Mesendoderm (in vitro differentiated cells): ENCODE data around the gene RAP2B.

Experiments used
- DNase-seq: peaks from one replicate; pipeline ENCODE4 v3.0.0; 2013
- H2AK5ac ChIP-seq: 2 replicates; pipeline ENCODE4 v1.6.1; 2013; ENCODE audit warnings: low read length, inconsistent platforms
- H2BK120ac ChIP-seq: 2 replicates; pipeline ENCODE4 v1.6.1; 2013; ENCODE audit warnings: low read depth, mild to moderate bottlenecking, low read length, moderate library complexity, mixed read lengths
- H2BK15ac ChIP-seq: replicated peaks from 2 replicates; pipeline ENCODE4 v1.6.1; 2013; ENCODE audit warnings: low read depth, mild to moderate bottlenecking, moderate library complexity
- H2BK5ac ChIP-seq: 2 replicates; pipeline ENCODE4 v1.6.1; 2013; ENCODE audit warnings: low read length, inconsistent platforms
- H3K18ac ChIP-seq: 2 replicates; pipeline ENCODE4 v1.6.1; 2013; ENCODE audit warnings: mild to moderate bottlenecking, low read length, mixed read lengths
- H3K23ac ChIP-seq: one replicate; pipeline ENCODE4 v1.6.1; 2013; ENCODE audit warnings: low read length
- H3K27ac ChIP-seq: 2 replicates; pipeline ENCODE4 v1.5.1; 2013; ENCODE audit warnings: low read depth, mild to moderate bottlenecking, inconsistent platforms, low read length, moderate library complexity
- H3K27me3 ChIP-seq: 2 replicates; pipeline ENCODE4 v1.6.1; 2013; ENCODE audit warnings: low read length, control low read depth, mild to moderate bottlenecking, inconsistent platforms; ENCODE audit not compliant: insufficient read depth, poor library complexity
- H3K36me3 ChIP-seq: 2 replicates; pipeline ENCODE4 v1.6.1; 2013; ENCODE audit warnings: low read length, inconsistent platforms; ENCODE audit not compliant: control insufficient read depth, insufficient read depth
- H3K4ac ChIP-seq: one replicate; pipeline ENCODE4 v1.6.1; 2013; ENCODE audit warnings: low read depth, mild to moderate bottlenecking, low read length, moderate library complexity
- H3K4me1 ChIP-seq: 2 replicates; pipeline ENCODE4 v1.6.1; 2013; ENCODE audit warnings: low read depth, low read length, inconsistent platforms; ENCODE audit not compliant: control insufficient read depth
- H3K4me2 ChIP-seq: 2 replicates; pipeline ENCODE4 v1.6.1; 2013; ENCODE audit warnings: low read length
- H3K4me3 ChIP-seq: 2 replicates; pipeline ENCODE4 v1.5.1; 2013; ENCODE audit warnings: mild to moderate bottlenecking, low read length
- H3K56ac ChIP-seq: one replicate; pipeline ENCODE4 v1.6.1; 2013; ENCODE audit warnings: low read length
- H3K79me1 ChIP-seq: 2 replicates; pipeline ENCODE4 v1.6.1; 2013; ENCODE audit warnings: low read length, inconsistent platforms
- H3K79me2 ChIP-seq: 2 replicates; pipeline ENCODE4 v1.6.1; 2013; ENCODE audit warnings: mild to moderate bottlenecking, low read length; ENCODE audit not compliant: control insufficient read depth, insufficient read depth
- H3K9ac ChIP-seq: 2 replicates; pipeline ENCODE4 v1.6.1; 2013; ENCODE audit warnings: low read length, inconsistent platforms
- H4K5ac ChIP-seq: one replicate; pipeline ENCODE4 v1.6.1; 2013; ENCODE audit warnings: low read length
- H4K8ac ChIP-seq: one replicate; pipeline ENCODE4 v1.6.1; 2013; ENCODE audit warnings: low read depth, mild to moderate bottlenecking, control low read depth, low read length, moderate library complexity
- WGBS: extraction: QIAGEN DNeasy Blood & Tissue Kit; methylation state at CpG from one replicate; pipeline ENCODE4 v1.1.7; 2013; ENCODE audit warnings: low lambda C conversion rate, missing lambda C conversion rate; ENCODE audit not compliant: insufficient coverage; ENCODE audit errors: extremely low coverage; 5-methylcytosine and 5-hydroxymethylcytosine counted together

Gene RAP2B

GRCh38 chr3:153162513-153163392 lies 727 bp downstream of the RAP2B start:
- H3K4me1 ChIP-seq, result peaks cover 3% of the 10 kb centered on the region
- H4K8ac ChIP-seq, result no peak overlapping the region
- peak overlapping the region; percentile 20 for H3K4me2 ChIP-seq
- no peak overlapping the region for H2AK5ac ChIP-seq
- peak; percentile 59 for DNase-seq
- peaks cover 5% of the 10 kb centered on the region for H3K79me1 ChIP-seq
- H3K27ac ChIP-seq, result peak overlapping the region; percentile 77
- H3K4ac ChIP-seq, result peak overlapping the region; percentile 73
- H3K56ac ChIP-seq, result peak overlapping the region; percentile 95
- whole genome bisulfite sequencing, result no CpG with 5 or more reads among the region's 86 CpGs
- no peaks in the 10 kb centered on the region for H3K36me3 ChIP-seq
- H2BK15ac ChIP-seq, result no peak overlapping the region
- peak overlapping the region; percentile 87 for H3K4me3 ChIP-seq
- peak overlapping the region; percentile 81 for H3K23ac ChIP-seq
- no peaks in the 10 kb centered on the region for H3K27me3 ChIP-seq
- no peak overlapping the region for H4K5ac ChIP-seq
- H2BK5ac ChIP-seq, result peak overlapping the region; percentile 18
- no peak overlapping the region for H2BK120ac ChIP-seq
- peak overlapping the region; percentile 63 for H3K18ac ChIP-seq
- peak overlapping the region; percentile 95 for H3K9ac ChIP-seq
- peaks cover 36% of the 10 kb centered on the region for H3K79me2 ChIP-seq

DNA sequence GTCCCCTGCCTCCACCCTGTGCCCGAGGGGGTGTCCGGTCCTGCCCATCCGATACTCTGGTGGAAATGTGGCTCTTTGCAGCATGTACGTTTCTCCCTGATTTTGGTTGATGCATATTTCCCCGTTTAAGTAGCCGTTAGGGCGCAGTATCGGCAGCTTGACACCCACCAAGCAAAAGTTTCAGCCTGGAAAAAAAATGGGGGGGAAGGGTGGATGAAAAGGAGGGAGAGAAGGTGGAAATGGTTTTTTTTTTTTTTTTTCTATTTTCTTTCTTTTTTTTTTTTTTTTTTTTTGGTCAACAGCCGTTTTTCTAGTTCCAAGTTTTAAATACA lies 1.3 kb downstream of the RAP2B start:
- H3K4me2 ChIP-seq, result peak overlapping the region; percentile 20
- no peak overlapping the region for H2BK120ac ChIP-seq
- no peak overlapping the region for H3K23ac ChIP-seq
- H3K4me1 ChIP-seq, result peaks cover 3% of the 10 kb centered on the region
- H3K9ac ChIP-seq, result peak overlapping the region; percentile 95
- no peak for DNase-seq
- peaks cover 5% of the 10 kb centered on the region for H3K79me1 ChIP-seq
- H3K4me3 ChIP-seq, result peak overlapping the region; percentile 87
- no peak overlapping the region for H2BK5ac ChIP-seq
- no peak overlapping the region for H3K27ac ChIP-seq
- peak overlapping the region; percentile 95 for H3K56ac ChIP-seq
- no peak overlapping the region for H4K8ac ChIP-seq
- no peak overlapping the region for H2BK15ac ChIP-seq
- H3K27me3 ChIP-seq, result no peaks in the 10 kb centered on the region
- no peak overlapping the region for H2AK5ac ChIP-seq
- peak overlapping the region; percentile 0 for H3K18ac ChIP-seq
- H3K79me2 ChIP-seq, result peaks cover 36% of the 10 kb centered on the region
- H4K5ac ChIP-seq, result no peak overlapping the region
- H3K36me3 ChIP-seq, result no peaks in the 10 kb centered on the region
- WGBS, result no CpG with 5 or more reads among the region's 9 CpGs
- H3K4ac ChIP-seq, result no peak overlapping the region

GRCh38 chr3:153163756-153164550 lies 1.9 kb downstream of the RAP2B start:
- no peak for DNase-seq
- Histone ChIP-seq H2BK15ac (no peak overlapping the region), H3K4me3 (peak overlapping the region; percentile 87), H3K9ac (peak overlapping the region; percentile 79), H2AK5ac (no peak overlapping the region), H3K4ac (no peak overlapping the region), H3K56ac (peak overlapping the region; percentile 76), H4K8ac (no peak overlapping the region), H3K79me2 (peaks cover 36% of the 10 kb centered on the region), H3K36me3 (no peaks in the 10 kb centered on the region), H3K27me3 (no peaks in the 10 kb centered on the region), H3K27ac (no peak overlapping the region), H3K23ac (peak overlapping the region; percentile 87), H3K4me1 (peaks cover 3% of the 10 kb centered on the region), H2BK5ac (no peak overlapping the region), H4K5ac (no peak overlapping the region), H3K18ac (no peak overlapping the region), H3K79me1 (peaks cover 5% of the 10 kb centered on the region), H3K4me2 (peak overlapping the region; percentile 91), H2BK120ac (no peak overlapping the region)
- WGBS, result no CpG with 5 or more reads among the region's 5 CpGs

GRCh38 chr3:153165261-153165681 lies 3.2 kb downstream of the RAP2B start:
- no peaks in the 10 kb centered on the region for H3K27me3 ChIP-seq
- peaks cover 36% of the 10 kb centered on the region for H3K79me2 ChIP-seq
- no peak overlapping the region for H2AK5ac ChIP-seq
- no peak overlapping the region for H3K18ac ChIP-seq
- no peak overlapping the region for H2BK120ac ChIP-seq
- H3K9ac ChIP-seq, result peak overlapping the region; percentile 39
- H3K56ac ChIP-seq, result no peak overlapping the region
- no peak overlapping the region for H4K8ac ChIP-seq
- peak; percentile 40 for DNase-seq
- H3K4me1 ChIP-seq, result peaks cover 3% of the 10 kb centered on the region
- no peak overlapping the region for H4K5ac ChIP-seq
- peak overlapping the region; percentile 14 for H3K4me2 ChIP-seq
- H3K4ac ChIP-seq, result no peak overlapping the region
- no peaks in the 10 kb centered on the region for H3K36me3 ChIP-seq
- no peak overlapping the region for H3K4me3 ChIP-seq
- no peak overlapping the region for H2BK15ac ChIP-seq
- H2BK5ac ChIP-seq, result no peak overlapping the region
- no peak overlapping the region for H3K27ac ChIP-seq
- no peak overlapping the region for H3K23ac ChIP-seq
- peaks cover 5% of the 10 kb centered on the region for H3K79me1 ChIP-seq

DNA sequence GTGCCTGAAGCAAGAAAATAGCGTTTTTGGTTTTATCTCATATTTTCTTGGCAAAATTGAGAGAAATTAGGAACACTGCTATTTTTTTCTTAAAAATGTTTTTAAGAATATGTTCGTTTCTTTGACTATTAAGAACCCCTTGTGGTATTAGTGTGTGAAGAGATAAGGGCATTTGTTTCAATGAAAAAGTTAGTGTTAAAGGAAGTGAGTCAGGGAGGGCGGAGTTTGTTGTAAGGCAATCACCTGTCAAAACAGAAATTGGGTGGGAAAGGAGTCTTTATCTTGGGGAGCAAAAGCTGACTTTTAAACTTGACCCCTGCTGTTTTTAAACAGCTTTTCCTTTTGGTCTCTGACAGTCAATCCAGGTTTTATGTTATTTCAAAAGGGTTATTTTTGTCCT lies 4.2 kb downstream of the RAP2B start:
- Histone ChIP-seq H4K8ac (no peak overlapping the region), H3K4me2 (no peak overlapping the region), H3K4me3 (no peak overlapping the region), H2BK5ac (no peak overlapping the region), H3K9ac (no peak overlapping the region), H3K23ac (no peak overlapping the region), H2BK120ac (no peak overlapping the region), H3K27me3 (no peaks in the 10 kb centered on the region), H2BK15ac (no peak overlapping the region), H3K56ac (no peak overlapping the region), H3K4ac (no peak overlapping the region), H2AK5ac (no peak overlapping the region), H3K18ac (no peak overlapping the region), H3K27ac (no peak overlapping the region), H3K4me1 (peaks cover 3% of the 10 kb centered on the region), H4K5ac (no peak overlapping the region), H3K79me1 (peaks cover 5% of the 10 kb centered on the region), H3K79me2 (peaks cover 36% of the 10 kb centered on the region), H3K36me3 (no peaks in the 10 kb centered on the region)
- peak; percentile 65 for DNase-seq
- WGBS, result no CpG with 5 or more reads among the region's 3 CpGs
